Rectal smooth muscle tissue (tissue), 1 donor: ENCODE data around the gene SAMD4B.

ENCODE experiments used
- H3K27ac ChIP-seq: one replicate; pipeline ENCODE4 v1.7.0; 2013; ENCODE audit warnings: low read depth, low read length, inconsistent platforms
- H3K27me3 ChIP-seq: one replicate; pipeline ENCODE4 v1.7.0; 2013; ENCODE audit warnings: low read length; ENCODE audit not compliant: control insufficient read depth, insufficient read depth
- H3K36me3 ChIP-seq: one replicate; pipeline ENCODE4 v1.7.0; 2013; ENCODE audit warnings: low read length; ENCODE audit not compliant: control insufficient read depth, insufficient read depth
- H3K4me1 ChIP-seq: one replicate; pipeline ENCODE4 v1.7.0; 2013; ENCODE audit warnings: low read length; ENCODE audit not compliant: control insufficient read depth, insufficient read depth
- H3K4me3 ChIP-seq: one replicate; pipeline ENCODE4 v1.7.0; 2013; ENCODE audit warnings: low read length
- H3K9ac ChIP-seq: one replicate; pipeline ENCODE4 v1.7.0; 2013; ENCODE audit warnings: low read length

SAMD4B gene

GRCh38 chr19:39349326-39349725 is 7.1 kb downstream of the SAMD4B start:
- H3K27me3 ChIP-seq: no peaks in the 10 kb centered on the region
- H3K36me3 ChIP-seq: peaks cover 12% of the 10 kb centered on the region
- H3K27ac ChIP-seq: no peak overlapping the region
- no peaks in the 10 kb centered on the region for H3K4me1 ChIP-seq
- no peak overlapping the region for H3K4me3 ChIP-seq
- H3K9ac ChIP-seq: no peak overlapping the region

- Histone ChIP-seq H3K36me3 (peaks cover 13% of the 10 kb centered on the region), H3K27me3 (no peaks in the 10 kb centered on the region), H3K4me1 (no peaks in the 10 kb centered on the region), H3K4me3 (no peak overlapping the region), H3K27ac (no peak overlapping the region), H3K9ac (no peak overlapping the region)
Measured at GRCh38 chr19:39350156-39350555, 7.9 kb downstream of the SAMD4B start.

- no peak overlapping the region for H3K4me3 ChIP-seq
- no peak overlapping the region for H3K27ac ChIP-seq
- H3K36me3 ChIP-seq: peaks cover 20% of the 10 kb centered on the region
- H3K9ac ChIP-seq: no peak overlapping the region
- H3K4me1 ChIP-seq: no peaks in the 10 kb centered on the region
- H3K27me3 ChIP-seq: no peaks in the 10 kb centered on the region
Measured at GRCh38 chr19:39351537-39352064, 9.4 kb downstream of the SAMD4B start.

GRCh38 chr19:39352381-39353255 is 10.4 kb downstream of the SAMD4B start:
- Histone ChIP-seq H3K36me3 (peaks cover 28% of the 10 kb centered on the region), H3K27me3 (no peaks in the 10 kb centered on the region), H3K9ac (no peak overlapping the region), H3K4me1 (no peaks in the 10 kb centered on the region), H3K27ac (no peak overlapping the region), H3K4me3 (no peak overlapping the region)

GRCh38 chr19:39355253-39355652 is 13.0 kb downstream of the SAMD4B start:
- Histone ChIP-seq H3K4me1 (no peaks in the 10 kb centered on the region), H3K4me3 (no peak overlapping the region), H3K36me3 (peaks cover 32% of the 10 kb centered on the region), H3K9ac (no peak overlapping the region), H3K27ac (no peak overlapping the region), H3K27me3 (no peaks in the 10 kb centered on the region)

GRCh38 chr19:39356073-39356472 is 13.9 kb downstream of the SAMD4B start:
- Histone ChIP-seq H3K4me3 (no peak overlapping the region), H3K36me3 (peaks cover 39% of the 10 kb centered on the region), H3K4me1 (no peaks in the 10 kb centered on the region), H3K27ac (no peak overlapping the region), H3K27me3 (no peaks in the 10 kb centered on the region), H3K9ac (no peak overlapping the region)

GRCh38 chr19:39356647-39357046 is 14.4 kb downstream of the SAMD4B start:
- H3K4me1 ChIP-seq: no peaks in the 10 kb centered on the region
- no peak overlapping the region for H3K4me3 ChIP-seq
- H3K27ac ChIP-seq: no peak overlapping the region
- no peak overlapping the region for H3K9ac ChIP-seq
- H3K27me3 ChIP-seq: no peaks in the 10 kb centered on the region
- peaks cover 39% of the 10 kb centered on the region for H3K36me3 ChIP-seq

- Histone ChIP-seq H3K4me1 (peaks cover 10% of the 10 kb centered on the region), H3K4me3 (no peak overlapping the region), H3K9ac (no peak overlapping the region), H3K27me3 (no peaks in the 10 kb centered on the region), H3K36me3 (peaks cover 45% of the 10 kb centered on the region), H3K27ac (no peak overlapping the region)
Measured at GRCh38 chr19:39359026-39359425, 16.8 kb downstream of the SAMD4B start.

GRCh38 chr19:39360599-39360998 is 18.4 kb downstream of the SAMD4B start:
- no peak overlapping the region for H3K27ac ChIP-seq
- H3K4me3 ChIP-seq: no peak overlapping the region
- H3K27me3 ChIP-seq: no peaks in the 10 kb centered on the region
- H3K4me1 ChIP-seq: peaks cover 10% of the 10 kb centered on the region
- peaks cover 41% of the 10 kb centered on the region for H3K36me3 ChIP-seq
- no peak overlapping the region for H3K9ac ChIP-seq

- no peaks in the 10 kb centered on the region for H3K27me3 ChIP-seq
- H3K9ac ChIP-seq: no peak overlapping the region
- peaks cover 26% of the 10 kb centered on the region for H3K36me3 ChIP-seq
- peak overlapping the region; percentile 41 for H3K27ac ChIP-seq
- H3K4me3 ChIP-seq: no peak overlapping the region
- peaks cover 10% of the 10 kb centered on the region for H3K4me1 ChIP-seq
Measured at GRCh38 chr19:39362682-39363657, 20.7 kb downstream of the SAMD4B start.

GRCh38 chr19:39363901-39364457 is 21.8 kb downstream of the SAMD4B start:
- peak overlapping the region; percentile 41 for H3K27ac ChIP-seq
- peaks cover 10% of the 10 kb centered on the region for H3K4me1 ChIP-seq
- H3K36me3 ChIP-seq: peaks cover 24% of the 10 kb centered on the region
- no peak overlapping the region for H3K4me3 ChIP-seq
- H3K27me3 ChIP-seq: no peaks in the 10 kb centered on the region
- no peak overlapping the region for H3K9ac ChIP-seq

GRCh38 chr19:39365531-39365930 is 23.3 kb downstream of the SAMD4B start:
- H3K9ac ChIP-seq: no peak overlapping the region
- H3K4me1 ChIP-seq: peaks cover 10% of the 10 kb centered on the region
- no peaks in the 10 kb centered on the region for H3K27me3 ChIP-seq
- no peak overlapping the region for H3K27ac ChIP-seq
- peaks cover 29% of the 10 kb centered on the region for H3K36me3 ChIP-seq
- no peak overlapping the region for H3K4me3 ChIP-seq
